Mucosa of rectum (tissue), 2 donors: ENCODE results near the gene PECR.

Experiments used
- H3K27ac ChIP-seq, 2 donors: one replicate each; pipeline ENCODE4 v1.7.0; 2013; ENCODE audit warnings: inconsistent platforms in 2 of 2, low read depth in 2 of 2, low read length in 2 of 2
- H3K27me3 ChIP-seq, 2 donors: one replicate each; pipeline ENCODE4 v1.7.0; 2013; ENCODE audit warnings: low read length in 2 of 2; ENCODE audit not compliant: control insufficient read depth in 2 of 2, insufficient read depth in 2 of 2
- H3K36me3 ChIP-seq, 2 donors: one replicate each; pipeline ENCODE4 v1.7.0; 2013; ENCODE audit warnings: low read length in 2 of 2; ENCODE audit not compliant: control insufficient read depth in 2 of 2, insufficient read depth in 2 of 2
- H3K4me1 ChIP-seq, 2 donors: one replicate each; pipeline ENCODE4 v1.7.0; 2013; ENCODE audit warnings: low read length in 2 of 2, mild to moderate bottlenecking in 1 of 2; ENCODE audit not compliant: control insufficient read depth in 2 of 2, insufficient read depth in 2 of 2
- H3K4me3 ChIP-seq, 2 donors: one replicate each; pipeline ENCODE4 v1.7.0; 2013; ENCODE audit warnings: low read length in 2 of 2
- H3K9ac ChIP-seq, 2 donors: one replicate each; pipeline ENCODE4 v1.7.0; 2013; ENCODE audit warnings: low read length in 2 of 2, low read depth in 1 of 2, mild to moderate bottlenecking in 1 of 2
- H3K9me3 ChIP-seq, 2 donors: one replicate each; pipeline ENCODE4 v1.7.0; 2013; ENCODE audit warnings: low read length in 2 of 2; ENCODE audit not compliant: control insufficient read depth in 2 of 2
- donor health status: healthy.
- donor health status: Normal muscosa, but diverticular disease.

PECR gene

GRCh38 chr2:216008387-216008786 lies 73.2 kb downstream of the PECR start:
- no peak overlapping the region for H3K4me3 ChIP-seq
- H3K9me3 ChIP-seq = no peaks in the 10 kb centered on the region

GRCh38 chr2:216006164-216006663 lies 75.4 kb downstream of the PECR start:
- Histone ChIP-seq H3K27me3 (no peaks in the 10 kb centered on the region), H3K4me3 (no peak overlapping the region), H3K36me3 (no peaks in the 10 kb centered on the region), H3K9ac (no peak overlapping the region), H3K4me1 (peaks cover 4 to 5% of the 10 kb centered on the region in 2 donors), H3K27ac (no peak overlapping the region), H3K9me3 (no peaks in the 10 kb centered on the region)

More at GRCh38 chr2:216008387-216008786, 73.2 kb downstream of the PECR start:
- Histone ChIP-seq H3K4me1 (peaks cover 3 to 7% of the 10 kb centered on the region in 2 donors), H3K27ac (no peak overlapping the region), H3K9ac (no peak overlapping the region), H3K36me3 (no peaks in the 10 kb centered on the region), H3K27me3 (no peaks in the 10 kb centered on the region)

- H3K4me3 ChIP-seq = no peak overlapping the region
Observed at GRCh38 chr2:216004697-216005283, 76.8 kb downstream of the PECR start.

GRCh38 chr2:216003876-216004696 lies 77.5 kb downstream of the PECR start:
- Histone ChIP-seq H3K4me3 (no peak overlapping the region), H3K36me3 (peaks cover 0 to 5% of the 10 kb centered on the region in 2 donors), H3K27me3 (no peaks in the 10 kb centered on the region), H3K27ac (no peak overlapping the region), H3K4me1 (peaks cover 4 to 5% of the 10 kb centered on the region in 2 donors), H3K9me3 (no peaks in the 10 kb centered on the region), H3K9ac (no peak overlapping the region)

More at GRCh38 chr2:216004697-216005283, 76.8 kb downstream of the PECR start:
- H3K9ac ChIP-seq = no peak overlapping the region
- H3K27ac ChIP-seq = no peak overlapping the region
- peaks cover 0 to 5% of the 10 kb centered on the region in 2 donors for H3K36me3 ChIP-seq
- H3K9me3 ChIP-seq = no peaks in the 10 kb centered on the region
- H3K4me1 ChIP-seq = peaks cover 4 to 5% of the 10 kb centered on the region in 2 donors
- H3K27me3 ChIP-seq = no peaks in the 10 kb centered on the region

GRCh38 chr2:216002693-216003092 lies 78.9 kb downstream of the PECR start:
- no peak overlapping the region for H3K9ac ChIP-seq

GRCh38 chr2:216002101-216002678 lies 79.4 kb downstream of the PECR start:
- H3K9me3 ChIP-seq = no peaks in the 10 kb centered on the region
- H3K27ac ChIP-seq = no peak overlapping the region
- H3K4me3 ChIP-seq = no peak overlapping the region
- H3K36me3 ChIP-seq = peaks cover 0 to 5% of the 10 kb centered on the region in 2 donors
- no peak overlapping the region for H3K9ac ChIP-seq
- peaks cover 4 to 5% of the 10 kb centered on the region in 2 donors for H3K4me1 ChIP-seq
- no peaks in the 10 kb centered on the region for H3K27me3 ChIP-seq

More at GRCh38 chr2:216002693-216003092, 78.9 kb downstream of the PECR start:
- Histone ChIP-seq H3K27ac (no peak overlapping the region), H3K36me3 (peaks cover 0 to 5% of the 10 kb centered on the region in 2 donors), H3K4me1 (peaks cover 4 to 5% of the 10 kb centered on the region in 2 donors), H3K4me3 (no peak overlapping the region), H3K27me3 (no peaks in the 10 kb centered on the region), H3K9me3 (no peaks in the 10 kb centered on the region)

GRCh38 chr2:216001216-216002100 lies 80.2 kb downstream of the PECR start:
- Histone ChIP-seq H3K27me3 (no peaks in the 10 kb centered on the region), H3K4me1 (peaks cover 4 to 5% of the 10 kb centered on the region in 2 donors), H3K9me3 (no peaks in the 10 kb centered on the region), H3K27ac (no peak overlapping the region), H3K4me3 (no peak overlapping the region), H3K9ac (no peak overlapping the region), H3K36me3 (peaks cover 0 to 5% of the 10 kb centered on the region in 2 donors)

GRCh38 chr2:215998636-215999035 lies 83.0 kb downstream of the PECR start:
- no peak overlapping the region for H3K4me3 ChIP-seq

GRCh38 chr2:215997219-215997618 lies 84.4 kb downstream of the PECR start:
- H3K27me3 ChIP-seq = no peaks in the 10 kb centered on the region
- no peak overlapping the region for H3K27ac ChIP-seq

More at GRCh38 chr2:215998636-215999035, 83.0 kb downstream of the PECR start:
- no peaks in the 10 kb centered on the region for H3K9me3 ChIP-seq
- no peak overlapping the region for H3K9ac ChIP-seq
- H3K36me3 ChIP-seq = peaks cover 9 to 13% of the 10 kb centered on the region in 2 donors
- no peaks in the 10 kb centered on the region for H3K27me3 ChIP-seq
- H3K4me1 ChIP-seq = peaks cover 4 to 5% of the 10 kb centered on the region in 2 donors
- H3K27ac ChIP-seq = no peak overlapping the region

More at GRCh38 chr2:215997219-215997618, 84.4 kb downstream of the PECR start:
- peaks cover 9 to 13% of the 10 kb centered on the region in 2 donors for H3K36me3 ChIP-seq
- no peak overlapping the region for H3K9ac ChIP-seq
- H3K4me1 ChIP-seq = peaks cover 0 to 2% of the 10 kb centered on the region in 2 donors
- no peak overlapping the region for H3K4me3 ChIP-seq
- no peaks in the 10 kb centered on the region for H3K9me3 ChIP-seq
